Germinal center (tissue), 1 donor: ENCODE measurements around the gene KRTAP4-3.
"Not testable (repeated sequence)": the region's sequence is repeated elsewhere in the genome, so short reads cannot be mapped to it uniquely, and the experiment has no call there.

Experiments
- DNase-seq: peaks from one replicate; pipeline ENCODE4 v3.0.0; 2012; ENCODE audit warnings: mixed read lengths, low spot score

KRTAP4-3 gene

GRCh38 chr17:41117846-41118386 is 50.1 kb downstream of the KRTAP4-3 start, which contains the start of gene KRTAP4-11:
KRTAP4-11 (minus strand) TSS chr17:41118373; CDS start chr17:41118315, 58 bp downstream.
- not testable (repeated sequence) for DNase-seq
